Activated B cell treated with CpG ODN at 0.5 μM for 24 hours (primary cell): Measurements from ENCODE around the gene BICDL1. TPM values are rescaled to one million over a fixed set of nuclear protein-coding genes. Genes with fewer than 3 reads are reported as not detected.

Experiments
- ATAC-seq: fragments of 200-7000 bp; cut with Tn5 transposase; one replicate; pipeline ENCODE4 v1.10.0; 2021; ENCODE audit warnings: low read depth, mild to moderate bottlenecking, moderate library complexity
- CTCF ChIA-PET: fragments of 350-600 bp; sonication (Branson Sonifier 250); formaldehyde crosslinking; loops from one replicate; lab custom pipeline; 2021; ENCODE audit warnings: antibody characterized with exemption; lab: Charles Lee
- POLR2A ChIA-PET: fragments of 350-600 bp; sonication (Branson Sonifier 250); formaldehyde crosslinking; loops from one replicate; lab custom pipeline; 2021; ENCODE audit warnings: antibody characterized with exemption; lab: Charles Lee
- DNase-seq: peaks from one replicate; pipeline ENCODE4 v3.0.0; 2022
- H3K27ac Mint-ChIP-seq: one replicate; pipeline ENCODE4 v1.8.0; 2020; ENCODE audit warnings: mixed read lengths
- H3K27me3 Mint-ChIP-seq: one replicate; pipeline ENCODE4 v1.8.0; 2021; ENCODE audit warnings: mixed read lengths
- H3K36me3 Mint-ChIP-seq: one replicate; pipeline ENCODE4 v1.8.0; 2021; ENCODE audit warnings: low read depth, mixed read lengths
- H3K4me1 Mint-ChIP-seq: one replicate; pipeline ENCODE4 v1.8.0; 2021; ENCODE audit warnings: mixed read lengths
- H3K4me3 Mint-ChIP-seq: one replicate; pipeline ENCODE4 v1.8.0; 2020; ENCODE audit warnings: mild to moderate bottlenecking, mixed read lengths
- H3K9me3 Mint-ChIP-seq: one replicate; pipeline ENCODE4 v1.8.0; 2020; ENCODE audit warnings: mixed read lengths
- intact Hi-C: fragments of 100-400 bp; cut with micrococcal nuclease; formaldehyde crosslinking; loops from one replicate; pipeline ENCODE4 v1.15.1; 2024
- total RNA-seq: library from RNA; stranded (reverse); gene quantifications from 2 replicates; pipeline ENCODE4 v1.2.3, GENCODE V29; 2022
- TF ChIP-seq, protein P1 (sequence below): fragments of 200-600 bp; IDR thresholded peaks from one replicate; pipeline ENCODE4 v1.8.0; 2022; ENCODE audit warnings: antibody characterized with exemption, mild to moderate bottlenecking

BICDL1 gene
- total RNA-seq, 1 donor from 2014 or later = 16.8 TPM

DNA sequence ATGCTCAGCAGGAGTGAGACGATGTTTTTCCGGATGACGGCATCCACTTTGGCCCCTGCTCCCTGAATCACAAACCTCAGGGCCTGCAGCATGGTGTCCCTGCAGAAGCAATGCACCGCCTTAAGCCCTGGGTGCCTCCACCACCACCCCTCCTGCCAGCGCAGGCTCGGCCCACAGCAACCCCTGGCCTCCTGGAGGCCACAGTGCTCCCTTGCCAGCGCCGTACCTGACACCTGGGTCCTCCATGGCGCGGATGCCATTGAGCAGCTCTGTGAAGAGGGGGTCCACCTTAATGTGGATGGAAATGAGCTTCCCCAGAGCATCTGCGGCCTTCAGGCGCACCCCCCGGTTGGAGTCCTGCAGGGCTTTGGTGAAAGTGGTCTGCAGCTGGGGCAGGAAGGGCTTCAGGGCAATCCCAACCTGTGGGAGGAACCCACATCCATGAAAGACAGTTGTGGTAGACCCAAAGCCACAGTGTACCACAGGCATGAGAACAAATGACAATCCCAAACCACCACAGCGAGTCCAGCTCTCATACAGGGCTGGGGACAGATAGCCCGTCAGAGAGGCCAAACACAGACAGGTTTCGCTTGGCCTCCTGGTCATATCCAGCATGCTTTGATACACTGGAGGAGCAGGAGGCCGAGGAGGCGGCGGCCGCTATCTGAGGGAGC, 145.4 kb downstream of the BICDL1 start:
- TF ChIP-seq, protein P1, sequence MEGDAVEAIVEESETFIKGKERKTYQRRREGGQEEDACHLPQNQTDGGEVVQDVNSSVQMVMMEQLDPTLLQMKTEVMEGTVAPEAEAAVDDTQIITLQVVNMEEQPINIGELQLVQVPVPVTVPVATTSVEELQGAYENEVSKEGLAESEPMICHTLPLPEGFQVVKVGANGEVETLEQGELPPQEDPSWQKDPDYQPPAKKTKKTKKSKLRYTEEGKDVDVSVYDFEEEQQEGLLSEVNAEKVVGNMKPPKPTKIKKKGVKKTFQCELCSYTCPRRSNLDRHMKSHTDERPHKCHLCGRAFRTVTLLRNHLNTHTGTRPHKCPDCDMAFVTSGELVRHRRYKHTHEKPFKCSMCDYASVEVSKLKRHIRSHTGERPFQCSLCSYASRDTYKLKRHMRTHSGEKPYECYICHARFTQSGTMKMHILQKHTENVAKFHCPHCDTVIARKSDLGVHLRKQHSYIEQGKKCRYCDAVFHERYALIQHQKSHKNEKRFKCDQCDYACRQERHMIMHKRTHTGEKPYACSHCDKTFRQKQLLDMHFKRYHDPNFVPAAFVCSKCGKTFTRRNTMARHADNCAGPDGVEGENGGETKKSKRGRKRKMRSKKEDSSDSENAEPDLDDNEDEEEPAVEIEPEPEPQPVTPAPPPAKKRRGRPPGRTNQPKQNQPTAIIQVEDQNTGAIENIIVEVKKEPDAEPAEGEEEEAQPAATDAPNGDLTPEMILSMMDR = no peak
- Mint-ChIP-seq H3K4me1 (peaks cover 28% of the 10 kb centered on the region), H3K27me3 (no peaks in the 10 kb centered on the region), H3K36me3 (peaks cover 93% of the 10 kb centered on the region), H3K9me3 (no peaks in the 10 kb centered on the region), H3K27ac (no peak overlapping the region), H3K4me3 (no peak overlapping the region)
- DNase-seq (no peak), ATAC-seq (no peak)
- CTCF ChIA-PET = no interaction called here
- POLR2A ChIA-PET = interaction anchor here (0.6 to 3.2 kb wide), 2 partner anchors 15 to 16 kb away, joined by 3 to 21 read pairs; no protein-coding TSS in a partner anchor
- intact Hi-C loops = no loop called here

DNA sequence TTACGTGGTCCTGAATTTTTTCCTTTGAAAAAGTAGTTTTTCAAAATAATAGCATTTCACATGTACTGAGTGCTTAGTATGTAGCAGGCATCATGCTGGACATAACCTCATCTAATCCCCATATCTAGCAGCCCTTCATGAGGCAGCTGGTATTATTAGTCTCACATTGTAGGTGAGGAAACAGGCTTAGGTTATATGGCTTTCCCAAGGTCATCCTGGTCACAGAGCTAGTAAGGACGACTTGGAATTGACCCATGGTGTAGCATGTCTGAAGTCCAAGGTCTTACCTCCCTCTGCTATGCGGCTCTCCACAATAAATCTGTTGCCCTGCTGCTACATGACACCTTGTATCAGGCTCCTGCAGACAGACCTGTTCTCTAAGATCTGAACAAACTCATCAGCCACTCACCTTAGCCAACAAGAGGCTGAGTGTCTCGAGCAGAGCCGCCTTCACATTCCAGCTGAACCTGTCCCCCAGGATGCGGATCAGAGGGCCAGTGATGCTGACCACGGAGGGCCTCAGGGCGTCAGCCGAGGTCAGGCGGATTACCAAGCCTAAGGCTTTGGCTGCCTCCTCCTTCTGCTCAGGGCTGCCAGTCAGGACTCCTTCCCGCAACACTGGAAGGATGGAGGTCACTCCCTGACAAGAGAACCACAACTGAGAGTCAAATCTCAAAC, 147.2 kb downstream of the BICDL1 start:
- Mint-ChIP-seq H3K9me3 (no peaks in the 10 kb centered on the region), H3K4me3 (no peak overlapping the region), H3K4me1 (peaks cover 27% of the 10 kb centered on the region), H3K27me3 (no peaks in the 10 kb centered on the region), H3K27ac (no peak overlapping the region), H3K36me3 (peaks cover 94% of the 10 kb centered on the region)
- no peak for DNase-seq
- POLR2A ChIA-PET = no interaction called here
- CTCF ChIA-PET = no interaction called here
- intact Hi-C loops = no loop called here
- TF ChIP-seq, protein P1 = no peak
- ATAC-seq = no peak

DNA sequence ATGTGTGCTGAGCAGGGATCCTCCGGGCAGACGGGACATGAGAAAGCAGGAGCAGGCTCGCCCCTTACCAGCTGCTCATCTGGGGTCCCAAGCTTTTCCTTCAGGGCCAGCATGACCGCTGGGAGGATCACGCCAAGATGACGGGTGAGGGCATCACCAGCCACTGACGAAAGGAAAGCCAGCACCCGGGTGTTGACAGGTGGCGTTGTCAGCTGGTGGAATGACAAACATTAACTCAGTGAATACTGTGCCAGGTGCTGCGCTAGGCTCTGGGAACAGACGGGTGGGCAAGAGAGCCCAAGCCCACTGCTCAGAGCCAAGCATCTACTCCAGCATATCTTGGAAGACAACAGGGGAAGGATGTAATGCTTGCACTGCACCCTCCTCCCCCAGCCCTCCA, 148.8 kb downstream of the BICDL1 start:
- POLR2A ChIA-PET = no interaction called here
- Mint-ChIP-seq H3K4me3 (no peak overlapping the region), H3K4me1 (peaks cover 14% of the 10 kb centered on the region), H3K27ac (no peak overlapping the region), H3K36me3 (peaks cover 95% of the 10 kb centered on the region), H3K9me3 (no peaks in the 10 kb centered on the region), H3K27me3 (no peaks in the 10 kb centered on the region)
- no peak for ATAC-seq
- CTCF ChIA-PET = no interaction called here
- intact Hi-C loops = no loop called here
- TF ChIP-seq, protein P1 = no peak
- no peak for DNase-seq

DNA sequence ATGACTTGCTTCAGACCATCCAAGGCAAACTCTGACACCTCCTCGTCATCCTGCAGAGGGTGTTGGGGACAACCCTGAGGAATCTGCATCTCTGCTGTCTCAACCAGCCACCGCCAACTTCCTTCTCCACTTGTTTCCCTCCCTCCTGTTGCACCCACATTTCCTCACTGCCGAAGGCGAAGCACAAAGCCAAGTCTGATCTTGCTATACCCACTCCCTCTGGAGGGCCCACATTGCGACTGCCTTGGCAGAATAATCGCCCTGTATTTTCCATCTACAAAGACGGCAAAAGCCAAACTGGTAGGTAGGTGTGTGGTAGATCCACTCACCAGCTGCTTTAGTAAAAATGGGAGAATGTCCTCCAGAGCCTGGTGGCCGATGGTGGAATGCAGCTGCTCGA, 149.3 kb downstream of the BICDL1 start:
- DNase-seq (no peak), ATAC-seq (no peak)
- CTCF ChIA-PET = no interaction called here
- POLR2A ChIA-PET = interaction anchor here (0.6 kb wide), 1 partner anchor 153 kb away, joined by 6 read pairs; the partner anchor contains the start of gene RNU4-2
- H3K9me3 Mint-ChIP-seq = no peaks in the 10 kb centered on the region
- TF ChIP-seq, protein P1 = no peak
- peaks cover 8% of the 10 kb centered on the region for H3K4me1 Mint-ChIP-seq
- H3K4me3 Mint-ChIP-seq = no peak overlapping the region
- H3K36me3 Mint-ChIP-seq = peaks cover 94% of the 10 kb centered on the region
- intact Hi-C loops = no loop called here
- no peak overlapping the region for H3K27ac Mint-ChIP-seq
- H3K27me3 Mint-ChIP-seq = no peaks in the 10 kb centered on the region

DNA sequence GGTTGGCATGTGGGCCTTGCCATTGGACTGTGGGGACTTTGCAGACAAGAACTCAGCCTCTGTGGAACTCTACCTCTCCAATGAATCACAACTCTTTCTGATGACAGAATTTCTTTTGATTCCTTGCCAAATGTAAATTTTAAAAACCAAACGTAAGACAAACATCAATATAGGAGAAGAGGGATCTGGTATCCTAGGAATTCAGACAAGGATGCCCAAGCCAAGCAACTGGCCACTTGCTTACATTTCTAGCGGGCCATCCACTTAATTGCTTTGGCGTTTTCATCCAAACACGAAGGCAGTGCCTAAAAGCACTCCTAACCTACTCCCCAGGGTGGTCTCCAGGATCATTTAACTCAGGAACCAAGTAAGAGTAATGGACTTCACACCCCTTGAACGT, 150.9 kb downstream of the BICDL1 start:
- TF ChIP-seq, protein P1 = no peak
- ATAC-seq (no peak), DNase-seq (no peak)
- no peak overlapping the region for H3K4me3 Mint-ChIP-seq
- ChIA-PET CTCF (no interaction called here), POLR2A (interaction anchor here (0.7 kb wide), 1 partner anchor 19 kb away, joined by 5 read pairs; no protein-coding TSS in a partner anchor)
- no peaks in the 10 kb centered on the region for H3K27me3 Mint-ChIP-seq
- intact Hi-C loops = no loop called here
- no peak overlapping the region for H3K27ac Mint-ChIP-seq
- H3K36me3 Mint-ChIP-seq = peaks cover 94% of the 10 kb centered on the region
- no peaks in the 10 kb centered on the region for H3K9me3 Mint-ChIP-seq
- H3K4me1 Mint-ChIP-seq = no peaks in the 10 kb centered on the region
